GM12801 (cell line): ENCODE measurements around the gene DPP10.

Experiments
- CTCF ChIP-seq: IDR thresholded peaks from one replicate; pipeline ENCODE4 v1.5.1; 2011; ENCODE audit warnings: control low read depth; ENCODE audit not compliant: insufficient read length; ENCODE audit errors: extremely low read depth

DPP10 gene

GRCh38 chr2:115635430-115635829, 1193.0 kb downstream of the DPP10 start:
- TF ChIP-seq CTCF = no peak

- TF ChIP-seq CTCF = no peak
Observed at GRCh38 chr2:115649731-115650130, 1207.3 kb downstream of the DPP10 start.

GRCh38 chr2:115650827-115651226, 1208.4 kb downstream of the DPP10 start:
- TF ChIP-seq CTCF = no peak

- TF ChIP-seq CTCF = no peak
Observed at GRCh38 chr2:115652652-115653051, 1210.2 kb downstream of the DPP10 start.

GRCh38 chr2:115654362-115654761, 1211.9 kb downstream of the DPP10 start:
- no peak for TF ChIP-seq CTCF

- no peak for TF ChIP-seq CTCF
Observed at GRCh38 chr2:115678129-115678528, 1235.7 kb downstream of the DPP10 start.

GRCh38 chr2:115684345-115684744, 1241.9 kb downstream of the DPP10 start:
- TF ChIP-seq CTCF = no peak

- no peak for TF ChIP-seq CTCF
Observed at GRCh38 chr2:115691409-115691808, 1249.0 kb downstream of the DPP10 start.
